GM23338 (cell line): Measurements from ENCODE around the gene GPSM1. TPM values are rescaled to one million over a fixed set of nuclear protein-coding genes. Genes with fewer than 3 reads are reported as not detected.
A peak's percentile ranks its signal among the peaks of the same experiment; 100 is the strongest.

Experiments used
- ATAC-seq: fragments of 200-7000 bp; cut with Tn5 transposase; 3 replicates; pipeline ENCODE4 v1.9.1; 2020
- DNase-seq: peaks from one replicate; pipeline ENCODE4 v3.0.0-alpha.2; 2015; ENCODE audit warnings: low spot score
- H2AFZ ChIP-seq: fragments of 200-600 bp; sonication (generic); 2 replicates; pipeline ENCODE4 v1.8.0; 2016; ENCODE audit warnings: antibody characterized with exemption, mild to moderate bottlenecking, moderate library complexity
- H3F3A ChIP-seq: fragments of 200-600 bp; sonication (generic); replicated peaks from 2 replicates; pipeline ENCODE4 v1.8.0; 2017; ENCODE audit warnings: antibody characterized with exemption, mixed run types, low read depth
- H3K27ac ChIP-seq: fragments of 200-600 bp; sonication (generic); 2 replicates; pipeline ENCODE4 v1.6.1; 2016; ENCODE audit warnings: low read depth
- H3K27me3 ChIP-seq: fragments of 200-600 bp; sonication (generic); 2 replicates; pipeline ENCODE4 v1.8.0; 2016; ENCODE audit warnings: mild to moderate bottlenecking, mixed run types, moderate library complexity; ENCODE audit not compliant: insufficient read depth
- H3K36me3 ChIP-seq: fragments of 200-600 bp; sonication (generic); 2 replicates; pipeline ENCODE4 v1.8.0; 2016; ENCODE audit warnings: mild to moderate bottlenecking; ENCODE audit not compliant: insufficient read depth
- H3K4me1 ChIP-seq: fragments of 200-600 bp; sonication (generic); 2 replicates; pipeline ENCODE4 v1.8.0; 2016; ENCODE audit warnings: mild to moderate bottlenecking, moderate library complexity; ENCODE audit not compliant: insufficient read depth
- H3K4me2 ChIP-seq: fragments of 200-600 bp; sonication (generic); 2 replicates; pipeline ENCODE4 v1.7.1; 2017; ENCODE audit warnings: mixed run types
- H3K4me3 ChIP-seq: fragments of 200-600 bp; sonication (generic); 2 replicates; pipeline ENCODE4 v1.6.1; 2016; ENCODE audit warnings: mixed run types
- H3K79me2 ChIP-seq: fragments of 200-600 bp; sonication (generic); replicated peaks from 2 replicates; pipeline ENCODE4 v1.8.0; 2017; ENCODE audit warnings: mild to moderate bottlenecking; ENCODE audit not compliant: insufficient read depth
- H3K9me2 ChIP-seq: fragments of 200-600 bp; sonication (generic); 2 replicates; pipeline ENCODE4 v1.8.0; 2017; ENCODE audit not compliant: insufficient read depth
- H4K20me1 ChIP-seq: fragments of 200-600 bp; sonication (generic); replicated peaks from 2 replicates; pipeline ENCODE4 v1.8.0; 2017; ENCODE audit warnings: mild to moderate bottlenecking; ENCODE audit not compliant: insufficient read depth
- H3K27ac Mint-ChIP-seq: 2 replicates; pipeline ENCODE4 v1.8.0; 2020; ENCODE audit warnings: inconsistent platforms, mild to moderate bottlenecking, moderate library complexity, mixed read lengths
- H3K27me3 Mint-ChIP-seq: 3 replicates; pipeline ENCODE4 v1.8.0; 2022; ENCODE audit warnings: low read depth, mild to moderate bottlenecking, moderate library complexity, mixed read lengths, inconsistent platforms; ENCODE audit not compliant: insufficient read depth, poor library complexity
- H3K36me3 Mint-ChIP-seq: 3 replicates; pipeline ENCODE4 v1.8.0; 2021; ENCODE audit warnings: low read depth, mild to moderate bottlenecking, inconsistent platforms, moderate library complexity, mixed read lengths
- H3K4me1 Mint-ChIP-seq: 3 replicates; pipeline ENCODE4 v1.8.0; 2020; ENCODE audit warnings: mild to moderate bottlenecking, inconsistent platforms, mixed read lengths
- H3K4me3 Mint-ChIP-seq: 3 replicates; pipeline ENCODE4 v1.8.0; 2021; ENCODE audit warnings: moderate library complexity, mild to moderate bottlenecking, inconsistent platforms, mixed read lengths
- H3K9me3 Mint-ChIP-seq: 3 replicates; pipeline ENCODE4 v1.8.0; 2020; ENCODE audit warnings: moderate library complexity, mild to moderate bottlenecking, inconsistent platforms, mixed read lengths
- CREB1 ChIP-seq: fragments of 250-450 bp; sonication (Bioruptor Pico); IDR thresholded peaks from 2 replicates; pipeline ENCODE4 v1.5.0; 2020; ENCODE audit warnings: low read depth, mild to moderate bottlenecking, moderate library complexity
- EZH2 ChIP-seq: fragments of 200-600 bp; sonication (generic); IDR thresholded peaks from one replicate; pipeline ENCODE4 v1.8.0; 2017; ENCODE audit warnings: antibody characterized with exemption, mild to moderate bottlenecking, low read depth; ENCODE audit not compliant: unreplicated experiment
- JUNB ChIP-seq: IDR thresholded peaks from one replicate; pipeline ENCODE4 v1.6.1; 2016; ENCODE audit warnings: antibody characterized with exemption; ENCODE audit not compliant: unreplicated experiment
- polyA plus RNA-seq: library from polyadenylated mRNA; unstranded; fragments of >200 nt; fragmentation: Nextera tagmentation; extraction: Ambion mirVana; gene quantifications from 2 replicates; pipeline ENCODE4 v1.2.1, GENCODE V29; 2016
- total RNA-seq: library from RNA; depleted of rRNA; stranded (reverse); fragments of >200 nt; shearing (Covaris generic); gene quantifications from 2 replicates; pipeline ENCODE4 v1.2.3, GENCODE V29; 2014
- TF ChIP-seq, protein P1 (sequence below): IDR thresholded peaks from 2 replicates; pipeline ENCODE4 v1.6.1; 2016; ENCODE audit warnings: antibody characterized with exemption
- TF ChIP-seq, protein P2 (sequence below), 2 experiments: fragments of 200-600 bp in 1 of 2; sonication (generic) in 1 of 2; conservative IDR thresholded peaks; 2 replicates each; pipeline versions ENCODE4 v1.5.1 to v1.6.1; 2016 to 2017; ENCODE audit warnings: antibody characterized with exemption in 2 of 2, low read depth in 2 of 2, mild to moderate bottlenecking in 2 of 2, moderate library complexity in 1 of 2

GPSM1 gene
- total and polyA plus RNA-seq, 2 experiments from 2014 or later, result 4.8 to 23.2 TPM

DNA sequence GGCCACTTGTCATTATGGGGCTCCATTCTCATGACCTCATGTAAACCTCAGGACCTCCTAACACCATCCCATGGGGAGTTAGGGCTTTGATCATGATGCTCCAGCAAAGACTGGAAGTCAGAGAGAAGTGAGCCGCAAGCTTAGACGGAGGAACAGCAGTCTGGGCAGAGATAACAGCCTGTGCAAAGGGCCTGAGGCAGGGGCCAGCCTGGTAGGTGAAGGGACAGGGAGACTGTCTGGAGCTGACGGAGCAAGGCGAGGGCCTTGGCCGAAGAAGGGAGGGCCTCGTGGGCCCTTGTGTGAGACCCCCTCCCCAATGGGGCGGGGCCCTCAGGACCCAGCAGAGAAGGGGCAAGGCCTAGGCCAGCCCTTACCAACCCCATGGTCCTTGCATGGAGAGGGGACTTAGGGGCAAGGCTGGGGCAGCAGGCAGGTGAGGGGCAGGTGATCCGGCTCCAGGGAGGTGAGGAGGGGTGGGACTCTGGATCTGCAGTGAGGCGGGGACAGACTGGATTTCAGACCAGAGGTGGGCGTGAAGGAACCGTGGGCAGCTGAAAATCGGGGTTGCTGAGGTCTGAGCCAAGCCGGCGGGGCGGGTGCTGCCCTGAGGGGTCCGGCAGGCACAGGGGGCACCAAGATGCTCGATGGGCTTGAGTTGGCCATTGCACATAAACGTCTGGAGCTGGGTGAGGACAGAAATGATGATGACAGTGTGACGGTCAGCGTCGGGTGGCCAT, 17.4 kb downstream of the GPSM1 start:
- Mint-ChIP-seq H3K36me3 (no peaks in the 10 kb centered on the region), H3K4me1 (peaks cover 3% of the 10 kb centered on the region; the same call in 2 of the 3 replicates), H3K4me3 (no peak overlapping the region), H3K27ac (no peak overlapping the region), H3K27me3 (peaks cover 22% of the 10 kb centered on the region), H3K9me3 (no peaks in the 10 kb centered on the region; the same call in 1 of the 3 replicates)
- H3K4me1 ChIP-seq, result peaks cover 5% of the 10 kb centered on the region
- no peaks in the 10 kb centered on the region for H3K36me3 ChIP-seq
- 0 out of 2 replicates have a peak, but pooled peaks cover 3% of the 10 kb centered on the region for H3F3A ChIP-seq
- no peaks in the 10 kb centered on the region for H3K9me2 ChIP-seq
- TF ChIP-seq JUNB, result no peak
- no peaks in the 10 kb centered on the region for H3K27me3 ChIP-seq
- H3K4me2 ChIP-seq, result no peak overlapping the region
- no peak overlapping the region for H3K4me3 ChIP-seq
- DNase-seq (no peak), ATAC-seq (no peak)
- H3K79me2 ChIP-seq, result no peaks in the 10 kb centered on the region
- no peak overlapping the region for H3K27ac ChIP-seq
- no peak overlapping the region for H2AFZ ChIP-seq
- no peaks in the 10 kb centered on the region; the same call in 1 of the 2 replicates for H4K20me1 ChIP-seq

DNA sequence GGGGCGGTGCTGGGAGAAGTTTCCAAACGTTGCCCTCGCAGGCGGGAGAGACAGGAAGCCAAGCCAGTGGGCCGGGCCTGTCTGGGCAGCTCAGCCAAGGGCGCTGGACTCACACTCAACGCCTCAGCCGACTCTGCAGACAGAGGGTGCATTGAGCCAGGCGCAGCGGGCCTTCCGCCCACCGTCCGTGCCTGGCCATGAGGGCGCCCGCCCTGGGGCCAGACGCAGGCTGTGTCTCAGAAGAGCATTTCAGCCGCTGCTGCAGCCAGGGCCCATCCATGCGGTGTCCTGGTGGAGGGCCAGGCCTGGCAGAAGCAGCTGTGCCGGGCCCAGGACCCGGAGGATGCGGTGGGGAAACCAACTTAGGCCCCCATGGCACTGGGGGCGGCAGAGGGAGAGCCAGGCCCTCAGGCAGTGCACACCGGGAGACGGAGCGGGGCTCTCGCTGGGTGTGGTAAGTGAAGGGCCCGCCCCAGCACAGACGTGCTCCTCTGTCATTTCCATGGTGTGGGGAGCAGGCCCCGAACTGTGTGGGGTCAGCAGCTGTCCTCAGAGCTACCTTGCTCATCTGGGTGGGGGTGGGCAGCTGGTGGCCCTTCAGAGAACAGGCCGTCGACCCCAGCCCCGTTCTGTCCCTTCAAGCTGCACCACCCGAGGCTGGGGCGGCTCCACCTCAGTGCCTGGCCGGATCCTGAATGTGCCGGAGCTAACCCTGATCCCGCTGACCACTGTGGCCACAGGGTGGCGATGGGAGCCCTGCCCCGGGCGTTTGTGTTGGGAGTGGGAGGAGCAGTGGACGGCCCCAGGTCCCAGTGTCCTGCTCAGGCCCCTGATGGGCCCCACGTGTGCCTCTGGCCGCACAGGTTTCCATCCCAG, 18.2 kb downstream of the GPSM1 start:
- ATAC-seq, result peak; percentile 58
- 0 out of 2 replicates have a peak, but pooled peaks cover 3% of the 10 kb centered on the region for H3F3A ChIP-seq
- no peaks in the 10 kb centered on the region; the same call in 1 of the 2 replicates for H4K20me1 ChIP-seq
- peak; percentile 80 for DNase-seq
- no peaks in the 10 kb centered on the region for H3K79me2 ChIP-seq
- no peak overlapping the region for H3K4me2 ChIP-seq
- no peak overlapping the region for H2AFZ ChIP-seq
- peaks cover 5% of the 10 kb centered on the region for H3K4me1 ChIP-seq
- no peak overlapping the region for H3K27ac ChIP-seq
- no peak overlapping the region for H3K4me3 Mint-ChIP-seq
- no peaks in the 10 kb centered on the region for H3K9me2 ChIP-seq
- H3K27me3 ChIP-seq, result no peaks in the 10 kb centered on the region
- peaks cover 3% of the 10 kb centered on the region; the same call in 2 of the 3 replicates for H3K4me1 Mint-ChIP-seq
- no peaks in the 10 kb centered on the region for H3K36me3 Mint-ChIP-seq
- TF ChIP-seq, protein P1, sequence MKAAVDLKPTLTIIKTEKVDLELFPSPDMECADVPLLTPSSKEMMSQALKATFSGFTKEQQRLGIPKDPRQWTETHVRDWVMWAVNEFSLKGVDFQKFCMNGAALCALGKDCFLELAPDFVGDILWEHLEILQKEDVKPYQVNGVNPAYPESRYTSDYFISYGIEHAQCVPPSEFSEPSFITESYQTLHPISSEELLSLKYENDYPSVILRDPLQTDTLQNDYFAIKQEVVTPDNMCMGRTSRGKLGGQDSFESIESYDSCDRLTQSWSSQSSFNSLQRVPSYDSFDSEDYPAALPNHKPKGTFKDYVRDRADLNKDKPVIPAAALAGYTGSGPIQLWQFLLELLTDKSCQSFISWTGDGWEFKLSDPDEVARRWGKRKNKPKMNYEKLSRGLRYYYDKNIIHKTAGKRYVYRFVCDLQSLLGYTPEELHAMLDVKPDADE, result no peak
- TF ChIP-seq, protein P2, sequence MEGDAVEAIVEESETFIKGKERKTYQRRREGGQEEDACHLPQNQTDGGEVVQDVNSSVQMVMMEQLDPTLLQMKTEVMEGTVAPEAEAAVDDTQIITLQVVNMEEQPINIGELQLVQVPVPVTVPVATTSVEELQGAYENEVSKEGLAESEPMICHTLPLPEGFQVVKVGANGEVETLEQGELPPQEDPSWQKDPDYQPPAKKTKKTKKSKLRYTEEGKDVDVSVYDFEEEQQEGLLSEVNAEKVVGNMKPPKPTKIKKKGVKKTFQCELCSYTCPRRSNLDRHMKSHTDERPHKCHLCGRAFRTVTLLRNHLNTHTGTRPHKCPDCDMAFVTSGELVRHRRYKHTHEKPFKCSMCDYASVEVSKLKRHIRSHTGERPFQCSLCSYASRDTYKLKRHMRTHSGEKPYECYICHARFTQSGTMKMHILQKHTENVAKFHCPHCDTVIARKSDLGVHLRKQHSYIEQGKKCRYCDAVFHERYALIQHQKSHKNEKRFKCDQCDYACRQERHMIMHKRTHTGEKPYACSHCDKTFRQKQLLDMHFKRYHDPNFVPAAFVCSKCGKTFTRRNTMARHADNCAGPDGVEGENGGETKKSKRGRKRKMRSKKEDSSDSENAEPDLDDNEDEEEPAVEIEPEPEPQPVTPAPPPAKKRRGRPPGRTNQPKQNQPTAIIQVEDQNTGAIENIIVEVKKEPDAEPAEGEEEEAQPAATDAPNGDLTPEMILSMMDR (conservative IDR thresholded peaks at IDR 0.05; ENCODE audit: low read depth in 2 of 2), result peak; percentile 51 to 67
- no peak overlapping the region for H3K27ac Mint-ChIP-seq
- H3K4me3 ChIP-seq, result no peak overlapping the region
- no peaks in the 10 kb centered on the region for H3K36me3 ChIP-seq
- no peaks in the 10 kb centered on the region; the same call in 1 of the 3 replicates for H3K9me3 Mint-ChIP-seq
- H3K27me3 Mint-ChIP-seq, result peaks cover 22% of the 10 kb centered on the region

DNA sequence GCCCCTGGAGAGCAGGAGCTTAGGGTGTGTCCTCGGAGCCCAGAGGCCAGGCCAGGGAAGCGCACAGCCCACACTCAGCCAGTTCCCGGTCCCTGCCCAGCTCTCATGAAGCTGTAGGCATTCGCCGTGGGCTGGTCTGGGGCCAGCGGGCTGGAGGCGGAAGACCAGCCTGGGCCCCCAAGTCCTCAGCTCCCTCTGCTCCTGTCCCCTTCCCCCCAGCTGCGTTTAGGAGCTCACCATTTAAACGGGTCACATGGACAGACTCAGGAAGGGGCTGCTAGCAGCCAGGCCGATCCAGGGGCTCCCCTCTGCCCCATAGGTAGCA, 18.8 kb downstream of the GPSM1 start:
- no peaks in the 10 kb centered on the region; the same call in 1 of the 3 replicates for H3K9me3 Mint-ChIP-seq
- ATAC-seq (no peak), DNase-seq (no peak)
- Histone ChIP-seq H3K4me2 (no peak overlapping the region), H3K27ac (no peak overlapping the region), H4K20me1 (no peaks in the 10 kb centered on the region; the same call in 1 of the 2 replicates), H2AFZ (no peak overlapping the region), H3K9me2 (no peaks in the 10 kb centered on the region), H3K36me3 (no peaks in the 10 kb centered on the region), H3K4me1 (peaks cover 5% of the 10 kb centered on the region), H3K4me3 (no peak overlapping the region), H3K27me3 (no peaks in the 10 kb centered on the region), H3F3A (0 out of 2 replicates have a peak, but pooled peaks cover 3% of the 10 kb centered on the region), H3K79me2 (no peaks in the 10 kb centered on the region)
- H3K27me3 Mint-ChIP-seq, result peaks cover 22% of the 10 kb centered on the region
- no peak overlapping the region for H3K4me3 Mint-ChIP-seq
- no peaks in the 10 kb centered on the region for H3K36me3 Mint-ChIP-seq
- H3K27ac Mint-ChIP-seq, result no peak overlapping the region
- peaks cover 3% of the 10 kb centered on the region; the same call in 2 of the 3 replicates for H3K4me1 Mint-ChIP-seq
- TF ChIP-seq CREB1 (CRISPR knock-in tag) (no peak), EZH2 (no peak)
